Measurements from ENCODE around the gene TBX1. TPM values are rescaled to one million over a fixed set of nuclear protein-coding genes. Genes with fewer than 3 reads are reported as not detected.

TBX1 gene
- total and polyA plus RNA-seq, 2 of the 8 experiments (the other 6 are each of a cell fraction or from before 2014, with no cell fraction given) = 0.28 TPM; not detected in 1

DNA sequence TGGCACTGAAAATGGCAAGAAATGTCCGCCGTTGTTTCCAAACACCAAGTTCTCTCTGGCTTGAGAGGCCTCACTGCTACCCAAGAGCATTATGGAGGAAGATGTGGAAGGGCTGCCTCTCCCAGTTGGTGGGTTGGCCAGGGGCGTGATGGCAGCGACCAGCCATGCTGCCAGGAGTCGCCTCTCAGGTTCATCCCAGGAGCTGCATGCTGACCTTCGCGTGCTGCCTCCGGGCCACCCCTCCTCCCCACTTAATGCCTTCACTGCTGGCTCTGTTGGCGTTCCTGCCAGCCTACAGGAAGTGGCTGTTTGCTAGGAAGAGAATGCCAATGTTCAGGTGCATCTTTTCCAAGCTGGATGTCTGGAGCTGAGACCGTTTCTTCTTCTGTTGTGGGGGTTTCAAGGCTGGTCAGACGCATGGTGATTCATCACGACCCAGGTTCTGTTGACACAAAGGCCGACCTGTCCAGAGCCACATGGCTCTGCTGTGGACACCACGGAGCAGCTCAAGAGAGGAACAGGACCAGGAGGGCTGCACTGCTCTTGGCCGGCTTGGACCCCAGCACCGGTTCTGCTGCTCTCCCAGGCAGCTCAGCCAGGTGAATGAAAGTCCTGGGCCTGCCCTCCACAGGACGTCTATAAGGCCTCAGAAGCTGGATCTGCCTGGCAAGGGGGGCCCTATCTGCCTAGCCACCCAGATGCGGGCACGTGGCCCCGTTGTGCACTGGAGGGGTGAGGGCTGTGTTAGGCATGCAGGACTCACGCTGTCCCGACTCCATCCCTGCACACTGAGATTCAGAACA lies 25.1 kb downstream of the TBX1 start (continued):
- TF ChIP-seq CEBPB (IDR thresholded peaks at IDR 0.05; ENCODE audit: low read depth, low read length) (no peak), TBP (IDR thresholded peaks at IDR 0.05; ENCODE audit: low read depth, low read length) (no peak), SIX5 (IDR thresholded peaks at IDR 0.05; ENCODE audit: low read depth, low read length) (no peak)
- TF ChIP-seq, protein P1, sequence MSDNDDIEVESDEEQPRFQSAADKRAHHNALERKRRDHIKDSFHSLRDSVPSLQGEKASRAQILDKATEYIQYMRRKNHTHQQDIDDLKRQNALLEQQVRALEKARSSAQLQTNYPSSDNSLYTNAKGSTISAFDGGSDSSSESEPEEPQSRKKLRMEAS (IDR thresholded peaks at IDR 0.05) = no peak
